Measurements from ENCODE around the gene EIF4E2.

GRCh38 chr2:232562515-232563151, 12.1 kb downstream of the EIF4E2 start:
- TF ChIP-seq ZFP30 (CRISPR knock-in tag; IDR thresholded peaks at IDR 0.05) (no peak), TSHZ2 (CRISPR knock-in tag; IDR thresholded peaks at IDR 0.05) (no peak), ZFP3 (CRISPR knock-in tag; IDR thresholded peaks at IDR 0.05) (no peak), PPARA (CRISPR knock-in tag; IDR thresholded peaks at IDR 0.05; ENCODE audit: borderline replicate concordance) (no peak), ARNTL (CRISPR knock-in tag; IDR thresholded peaks at IDR 0.05; ENCODE audit: borderline replicate concordance, low read depth) (no peak), BACH2 (CRISPR knock-in tag; IDR thresholded peaks at IDR 0.05; ENCODE audit: borderline replicate concordance) (no peak), CSRNP3 (CRISPR knock-in tag; IDR thresholded peaks at IDR 0.05) (no peak), ZC3H10 (CRISPR knock-in tag; IDR thresholded peaks at IDR 0.05) (no peak), ZNF8 (CRISPR knock-in tag; IDR thresholded peaks at IDR 0.05) (no peak), GLIS3 (CRISPR knock-in tag; IDR thresholded peaks at IDR 0.05) (no peak), RARB (CRISPR knock-in tag; IDR thresholded peaks at IDR 0.05) (no peak)
- TF ChIP-seq, protein P1, sequence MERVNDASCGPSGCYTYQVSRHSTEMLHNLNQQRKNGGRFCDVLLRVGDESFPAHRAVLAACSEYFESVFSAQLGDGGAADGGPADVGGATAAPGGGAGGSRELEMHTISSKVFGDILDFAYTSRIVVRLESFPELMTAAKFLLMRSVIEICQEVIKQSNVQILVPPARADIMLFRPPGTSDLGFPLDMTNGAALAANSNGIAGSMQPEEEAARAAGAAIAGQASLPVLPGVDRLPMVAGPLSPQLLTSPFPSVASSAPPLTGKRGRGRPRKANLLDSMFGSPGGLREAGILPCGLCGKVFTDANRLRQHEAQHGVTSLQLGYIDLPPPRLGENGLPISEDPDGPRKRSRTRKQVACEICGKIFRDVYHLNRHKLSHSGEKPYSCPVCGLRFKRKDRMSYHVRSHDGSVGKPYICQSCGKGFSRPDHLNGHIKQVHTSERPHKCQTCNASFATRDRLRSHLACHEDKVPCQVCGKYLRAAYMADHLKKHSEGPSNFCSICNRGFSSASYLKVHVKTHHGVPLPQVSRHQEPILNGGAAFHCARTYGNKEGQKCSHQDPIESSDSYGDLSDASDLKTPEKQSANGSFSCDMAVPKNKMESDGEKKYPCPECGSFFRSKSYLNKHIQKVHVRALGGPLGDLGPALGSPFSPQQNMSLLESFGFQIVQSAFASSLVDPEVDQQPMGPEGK (CRISPR knock-in tag; IDR thresholded peaks at IDR 0.05; ENCODE audit: borderline replicate concordance), result no peak
- TF ChIP-seq, protein P2, sequence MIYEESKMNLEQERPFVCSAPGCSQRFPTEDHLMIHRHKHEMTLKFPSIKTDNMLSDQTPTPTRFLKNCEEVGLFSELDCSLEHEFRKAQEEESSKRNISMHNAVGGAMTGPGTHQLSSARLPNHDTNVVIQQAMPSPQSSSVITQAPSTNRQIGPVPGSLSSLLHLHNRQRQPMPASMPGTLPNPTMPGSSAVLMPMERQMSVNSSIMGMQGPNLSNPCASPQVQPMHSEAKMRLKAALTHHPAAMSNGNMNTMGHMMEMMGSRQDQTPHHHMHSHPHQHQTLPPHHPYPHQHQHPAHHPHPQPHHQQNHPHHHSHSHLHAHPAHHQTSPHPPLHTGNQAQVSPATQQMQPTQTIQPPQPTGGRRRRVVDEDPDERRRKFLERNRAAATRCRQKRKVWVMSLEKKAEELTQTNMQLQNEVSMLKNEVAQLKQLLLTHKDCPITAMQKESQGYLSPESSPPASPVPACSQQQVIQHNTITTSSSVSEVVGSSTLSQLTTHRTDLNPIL (CRISPR knock-in tag; IDR thresholded peaks at IDR 0.05; ENCODE audit: low read depth), result no peak
